ENCODE measurements around the gene ZNF521. TPM values are rescaled to one million over a fixed set of nuclear protein-coding genes. Genes with fewer than 3 reads are reported as not detected.

Gene ZNF521
- total RNA-seq, 1 donor from 2014 or later, result 48.0 TPM

DNA sequence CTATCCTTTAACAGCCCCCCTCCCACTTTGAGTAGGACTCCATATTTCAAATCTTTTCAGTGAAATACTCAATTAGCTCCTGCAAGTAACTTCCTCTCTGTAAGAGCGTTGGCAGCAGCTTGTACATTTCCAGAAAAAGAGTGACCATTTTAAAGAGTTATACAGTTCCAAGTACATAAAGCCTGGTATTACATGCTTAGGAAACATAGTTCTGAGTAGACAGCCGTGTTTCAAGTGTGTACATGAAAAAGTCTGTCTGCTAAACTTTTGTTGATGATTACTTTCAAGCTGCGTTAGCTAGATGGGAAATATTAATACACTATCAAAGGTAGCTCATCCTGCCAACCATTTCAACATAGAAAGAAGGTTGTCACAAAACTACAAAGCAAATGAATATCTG, 112.8 kb downstream of the ZNF521 start:
- Histone ChIP-seq H2AFZ (ENCODE audit: low read depth, low read length) (no peak overlapping the region), H3K27ac (ENCODE audit: low read depth, low read length) (no peak overlapping the region)
- peaks cover 15% of the 10 kb centered on the region for H3K4me1 Mint-ChIP-seq (ENCODE audit: low read depth, unreplicated experiment)

GRCh38 chr18:25237571-25238267, 114.2 kb downstream of the ZNF521 start:
- Mint-ChIP-seq H3K36me3 (ENCODE audit: low read depth, unreplicated experiment) (no peaks in the 10 kb centered on the region), H3K27me3 (ENCODE audit: low read depth, unreplicated experiment) (no peaks in the 10 kb centered on the region), H3K27ac (ENCODE audit: unreplicated experiment) (no peak overlapping the region), H3K9me3 (ENCODE audit: unreplicated experiment) (no peaks in the 10 kb centered on the region), H3K4me1 (ENCODE audit: low read depth, unreplicated experiment) (peaks cover 14% of the 10 kb centered on the region), H3K4me3 (ENCODE audit: unreplicated experiment) (no peak overlapping the region)
- Histone ChIP-seq H3K4me3 (ENCODE audit: insufficient read depth, low read depth, low read length) (no peak overlapping the region), H4K20me1 (ENCODE audit: insufficient read depth, low read length) (no peaks in the 10 kb centered on the region), H3K4me1 (ENCODE audit: insufficient read depth, low read length) (no peaks in the 10 kb centered on the region), H3K9me3 (ENCODE audit: insufficient read depth, low read depth, low read length) (no peaks in the 10 kb centered on the region), H3K79me2 (ENCODE audit: insufficient read depth, low read length) (no peaks in the 10 kb centered on the region), H2AFZ (ENCODE audit: low read depth, low read length) (no peak overlapping the region), H3K27me3 (ENCODE audit: insufficient read depth, low read length) (no peaks in the 10 kb centered on the region), H3K36me3 (ENCODE audit: insufficient read depth, low read length) (no peaks in the 10 kb centered on the region), H3K4me2 (ENCODE audit: low read length) (no peak overlapping the region), H3K9ac (ENCODE audit: low read length) (no peak overlapping the region), H3K27ac (ENCODE audit: low read depth, low read length) (no peak overlapping the region)
- no peak for DNase-seq (ENCODE audit: low read depth)
- no peak for FAIRE-seq
- no peak for TF ChIP-seq EZH2 (IDR thresholded peaks at IDR 0.05; ENCODE audit: insufficient read depth, low read length)

More for the DNA sequence above, 112.8 kb downstream of the ZNF521 start:
- no peaks in the 10 kb centered on the region for H3K36me3 Mint-ChIP-seq (ENCODE audit: low read depth, unreplicated experiment)
- no peaks in the 10 kb centered on the region for H3K27me3 ChIP-seq (ENCODE audit: insufficient read depth, low read length)
- no peaks in the 10 kb centered on the region for H4K20me1 ChIP-seq (ENCODE audit: insufficient read depth, low read length)
- H3K27ac Mint-ChIP-seq (ENCODE audit: unreplicated experiment), result no peak overlapping the region
- no peaks in the 10 kb centered on the region for H3K4me1 ChIP-seq (ENCODE audit: insufficient read depth, low read length)
- TF ChIP-seq, protein P1, sequence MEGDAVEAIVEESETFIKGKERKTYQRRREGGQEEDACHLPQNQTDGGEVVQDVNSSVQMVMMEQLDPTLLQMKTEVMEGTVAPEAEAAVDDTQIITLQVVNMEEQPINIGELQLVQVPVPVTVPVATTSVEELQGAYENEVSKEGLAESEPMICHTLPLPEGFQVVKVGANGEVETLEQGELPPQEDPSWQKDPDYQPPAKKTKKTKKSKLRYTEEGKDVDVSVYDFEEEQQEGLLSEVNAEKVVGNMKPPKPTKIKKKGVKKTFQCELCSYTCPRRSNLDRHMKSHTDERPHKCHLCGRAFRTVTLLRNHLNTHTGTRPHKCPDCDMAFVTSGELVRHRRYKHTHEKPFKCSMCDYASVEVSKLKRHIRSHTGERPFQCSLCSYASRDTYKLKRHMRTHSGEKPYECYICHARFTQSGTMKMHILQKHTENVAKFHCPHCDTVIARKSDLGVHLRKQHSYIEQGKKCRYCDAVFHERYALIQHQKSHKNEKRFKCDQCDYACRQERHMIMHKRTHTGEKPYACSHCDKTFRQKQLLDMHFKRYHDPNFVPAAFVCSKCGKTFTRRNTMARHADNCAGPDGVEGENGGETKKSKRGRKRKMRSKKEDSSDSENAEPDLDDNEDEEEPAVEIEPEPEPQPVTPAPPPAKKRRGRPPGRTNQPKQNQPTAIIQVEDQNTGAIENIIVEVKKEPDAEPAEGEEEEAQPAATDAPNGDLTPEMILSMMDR (IDR thresholded peaks at IDR 0.05; ENCODE audit: insufficient read depth, low read depth, low read length), result no peak
- TF ChIP-seq EZH2 (IDR thresholded peaks at IDR 0.05; ENCODE audit: insufficient read depth, low read length), result no peak
- H3K4me2 ChIP-seq (ENCODE audit: low read length), result no peak overlapping the region
- no peak overlapping the region for H3K4me3 Mint-ChIP-seq (ENCODE audit: unreplicated experiment)
- no peaks in the 10 kb centered on the region for H3K36me3 ChIP-seq (ENCODE audit: insufficient read depth, low read length)
- no peak overlapping the region for H3K9ac ChIP-seq (ENCODE audit: low read length)
- FAIRE-seq, result no peak
- H3K9me3 Mint-ChIP-seq (ENCODE audit: unreplicated experiment), result no peaks in the 10 kb centered on the region
- no peaks in the 10 kb centered on the region for H3K9me3 ChIP-seq (ENCODE audit: insufficient read depth, low read depth, low read length)
- H3K79me2 ChIP-seq (ENCODE audit: insufficient read depth, low read length), result no peaks in the 10 kb centered on the region
- H3K27me3 Mint-ChIP-seq (ENCODE audit: low read depth, unreplicated experiment), result no peaks in the 10 kb centered on the region
- H3K4me3 ChIP-seq (ENCODE audit: insufficient read depth, low read depth, low read length), result no peak overlapping the region
- DNase-seq (ENCODE audit: low read depth), result no peak

GRCh38 chr18:25236736-25237135, 115.2 kb downstream of the ZNF521 start:
- no peaks in the 10 kb centered on the region for H3K36me3 ChIP-seq (ENCODE audit: insufficient read depth, low read length)
- no peak overlapping the region for H2AFZ ChIP-seq (ENCODE audit: low read depth, low read length)
- H3K36me3 Mint-ChIP-seq (ENCODE audit: low read depth, unreplicated experiment), result no peaks in the 10 kb centered on the region
- DNase-seq (ENCODE audit: low read depth) (no peak), FAIRE-seq (no peak)
- no peaks in the 10 kb centered on the region for H3K27me3 ChIP-seq (ENCODE audit: insufficient read depth, low read length)
- no peaks in the 10 kb centered on the region for H3K79me2 ChIP-seq (ENCODE audit: insufficient read depth, low read length)
- H3K4me1 ChIP-seq (ENCODE audit: insufficient read depth, low read length), result no peaks in the 10 kb centered on the region
- TF ChIP-seq, protein P1 (IDR thresholded peaks at IDR 0.05; ENCODE audit: insufficient read depth, low read depth, low read length), result no peak
- TF ChIP-seq EZH2 (IDR thresholded peaks at IDR 0.05; ENCODE audit: insufficient read depth, low read length), result no peak
- no peak overlapping the region for H3K9ac ChIP-seq (ENCODE audit: low read length)
- H4K20me1 ChIP-seq (ENCODE audit: insufficient read depth, low read length), result no peaks in the 10 kb centered on the region
- no peak overlapping the region for H3K27ac Mint-ChIP-seq (ENCODE audit: unreplicated experiment)
- no peak overlapping the region for H3K27ac ChIP-seq (ENCODE audit: low read depth, low read length)
- no peaks in the 10 kb centered on the region for H3K9me3 ChIP-seq (ENCODE audit: insufficient read depth, low read depth, low read length)
- H3K9me3 Mint-ChIP-seq (ENCODE audit: unreplicated experiment), result no peaks in the 10 kb centered on the region
- no peak overlapping the region for H3K4me2 ChIP-seq (ENCODE audit: low read length)
- H3K4me1 Mint-ChIP-seq (ENCODE audit: low read depth, unreplicated experiment), result peaks cover 14% of the 10 kb centered on the region
- H3K4me3 ChIP-seq (ENCODE audit: insufficient read depth, low read depth, low read length), result no peak overlapping the region
- H3K4me3 Mint-ChIP-seq (ENCODE audit: unreplicated experiment), result no peak overlapping the region
- H3K27me3 Mint-ChIP-seq (ENCODE audit: low read depth, unreplicated experiment), result no peaks in the 10 kb centered on the region
